ENCODE results near the gene DCST2. TPM values are rescaled to one million over a fixed set of nuclear protein-coding genes. Genes with fewer than 3 reads are reported as not detected.

The DCST2 gene
- total and polyA plus RNA-seq, 9 of the 15 experiments (the other 6 are each of a cell fraction or from before 2014, with no cell fraction given), result 0.09 to 0.49 (median 0.11) TPM; not detected in 3

DNA sequence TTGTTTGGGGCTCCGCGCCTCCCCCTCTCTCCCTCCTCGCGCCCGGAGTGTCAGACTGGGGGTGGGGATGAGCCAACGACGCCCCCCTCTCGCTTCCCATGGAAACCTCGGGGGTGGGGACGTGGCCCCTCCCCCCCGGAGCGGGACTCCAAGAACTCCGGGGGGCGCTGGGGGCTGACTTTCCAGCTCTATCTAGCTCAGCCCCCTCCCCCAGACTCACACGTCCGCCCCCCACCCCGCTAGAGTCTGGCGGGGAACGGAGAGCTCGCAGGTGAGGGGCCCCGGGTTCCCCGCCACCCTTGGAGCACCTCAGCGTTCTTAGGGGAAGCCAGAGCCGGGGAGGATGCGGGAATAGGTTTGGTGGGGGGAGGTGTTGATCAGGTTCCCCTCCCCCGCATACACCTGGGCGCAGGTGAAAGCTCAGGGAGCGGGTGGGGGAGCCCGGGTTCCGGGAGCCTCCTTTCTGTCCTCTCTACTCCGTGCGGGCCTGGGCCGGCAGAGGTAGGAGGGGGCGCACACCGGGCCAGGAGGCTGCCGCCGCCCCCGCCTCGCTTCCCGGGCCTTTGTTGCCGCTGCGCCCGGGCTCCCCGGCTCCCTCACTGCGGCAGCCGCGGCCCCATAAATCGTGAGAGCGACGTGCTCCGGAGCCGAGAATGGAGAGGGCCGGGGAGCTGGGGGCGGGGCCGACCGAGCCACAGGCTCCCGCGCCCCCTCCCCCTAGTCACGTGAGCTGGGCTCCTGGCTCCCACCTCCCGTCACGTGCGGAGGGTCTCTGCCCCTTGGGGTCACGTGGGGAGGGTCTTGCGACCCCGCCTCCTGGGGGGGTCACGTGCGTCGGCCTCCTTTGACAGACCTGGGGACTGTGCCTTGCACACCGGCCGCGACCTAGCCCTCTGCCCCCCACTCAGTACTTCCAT lies 47.0 kb upstream of the DCST2 start (continued):
- TF ChIP-seq, protein P1, sequence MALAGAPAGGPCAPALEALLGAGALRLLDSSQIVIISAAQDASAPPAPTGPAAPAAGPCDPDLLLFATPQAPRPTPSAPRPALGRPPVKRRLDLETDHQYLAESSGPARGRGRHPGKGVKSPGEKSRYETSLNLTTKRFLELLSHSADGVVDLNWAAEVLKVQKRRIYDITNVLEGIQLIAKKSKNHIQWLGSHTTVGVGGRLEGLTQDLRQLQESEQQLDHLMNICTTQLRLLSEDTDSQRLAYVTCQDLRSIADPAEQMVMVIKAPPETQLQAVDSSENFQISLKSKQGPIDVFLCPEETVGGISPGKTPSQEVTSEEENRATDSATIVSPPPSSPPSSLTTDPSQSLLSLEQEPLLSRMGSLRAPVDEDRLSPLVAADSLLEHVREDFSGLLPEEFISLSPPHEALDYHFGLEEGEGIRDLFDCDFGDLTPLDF (CRISPR knock-in tag; IDR thresholded peaks at IDR 0.05), result no peak
- no peak for TF ChIP-seq MBD2 (IDR thresholded peaks at IDR 0.05; ENCODE audit: borderline replicate concordance, low read depth)
- TF ChIP-seq MCM5 (IDR thresholded peaks at IDR 0.05; ENCODE audit: low read depth), result no peak
- no peak for TF ChIP-seq TRIM28 (IDR thresholded peaks at IDR 0.05)
- no peak for TF ChIP-seq SMARCA5 (IDR thresholded peaks at IDR 0.05)
- TF ChIP-seq ATF1 (CRISPR knock-in tag; IDR thresholded peaks at IDR 0.05), result no peak
- no peak for TF ChIP-seq ATF1 (tag; IDR thresholded peaks at IDR 0.05)
- no peak for TF ChIP-seq NFRKB (IDR thresholded peaks at IDR 0.05; ENCODE audit: low read depth)
- TF ChIP-seq, protein P2, sequence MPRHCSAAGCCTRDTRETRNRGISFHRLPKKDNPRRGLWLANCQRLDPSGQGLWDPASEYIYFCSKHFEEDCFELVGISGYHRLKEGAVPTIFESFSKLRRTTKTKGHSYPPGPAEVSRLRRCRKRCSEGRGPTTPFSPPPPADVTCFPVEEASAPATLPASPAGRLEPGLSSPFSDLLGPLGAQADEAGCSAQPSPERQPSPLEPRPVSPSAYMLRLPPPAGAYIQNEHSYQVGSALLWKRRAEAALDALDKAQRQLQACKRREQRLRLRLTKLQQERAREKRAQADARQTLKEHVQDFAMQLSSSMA (CRISPR knock-in tag; IDR thresholded peaks at IDR 0.05), result no peak
- no peak for TF ChIP-seq POLR2AphosphoS5 (IDR thresholded peaks at IDR 0.05; ENCODE audit: control insufficient read depth, insufficient read depth, low read depth, low read length)
- no peak for TF ChIP-seq CBFB (CRISPR knock-in tag; IDR thresholded peaks at IDR 0.05)
- TF ChIP-seq HCFC1 (IDR thresholded peaks at IDR 0.05; ENCODE audit: low read depth, low read length), result no peak
- TF ChIP-seq CHD2 (IDR thresholded peaks at IDR 0.05; ENCODE audit: low read depth, low read length), result no peak
- TF ChIP-seq ZSCAN29 (IDR thresholded peaks at IDR 0.05), result no peak
- no peak for TF ChIP-seq KLF10 (CRISPR knock-in tag; IDR thresholded peaks at IDR 0.05)
- TF ChIP-seq, protein P3, sequence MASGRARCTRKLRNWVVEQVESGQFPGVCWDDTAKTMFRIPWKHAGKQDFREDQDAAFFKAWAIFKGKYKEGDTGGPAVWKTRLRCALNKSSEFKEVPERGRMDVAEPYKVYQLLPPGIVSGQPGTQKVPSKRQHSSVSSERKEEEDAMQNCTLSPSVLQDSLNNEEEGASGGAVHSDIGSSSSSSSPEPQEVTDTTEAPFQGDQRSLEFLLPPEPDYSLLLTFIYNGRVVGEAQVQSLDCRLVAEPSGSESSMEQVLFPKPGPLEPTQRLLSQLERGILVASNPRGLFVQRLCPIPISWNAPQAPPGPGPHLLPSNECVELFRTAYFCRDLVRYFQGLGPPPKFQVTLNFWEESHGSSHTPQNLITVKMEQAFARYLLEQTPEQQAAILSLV (tag; IDR thresholded peaks at IDR 0.05), result no peak
- 0 out of 2 replicates have a peak, but pooled peaks have one; percentile 31 for TF ChIP-seq FOXP1 (CRISPR knock-in tag; IDR thresholded peaks at IDR 0.05)
- no peak for TF ChIP-seq MYC (IDR thresholded peaks at IDR 0.05; ENCODE audit: low read depth, low read length)
- no peak for TF ChIP-seq MYC (CRISPR knock-in tag; IDR thresholded peaks at IDR 0.05; ENCODE audit: borderline replicate concordance, low read depth)
- no peak for TF ChIP-seq ZNF197 (CRISPR knock-in tag; IDR thresholded peaks at IDR 0.05; ENCODE audit: low read depth)
- no peak for TF ChIP-seq SIX5 (IDR thresholded peaks at IDR 0.05; ENCODE audit: borderline replicate concordance in 1 of 2, insufficient read depth in 1 of 2, low read depth in 1 of 2, low read length in 2 of 2)
- TF ChIP-seq GABPA (tag; conservative IDR thresholded peaks at IDR 0.05; ENCODE audit: low read depth), result no peak
- TF ChIP-seq RB1 (IDR thresholded peaks at IDR 0.05; ENCODE audit: low read depth), result peak; percentile 75; the same call in 1 of the 2 replicates
- no peak for TF ChIP-seq PTRF (tag; IDR thresholded peaks at IDR 0.05)
- TF ChIP-seq, protein P4, sequence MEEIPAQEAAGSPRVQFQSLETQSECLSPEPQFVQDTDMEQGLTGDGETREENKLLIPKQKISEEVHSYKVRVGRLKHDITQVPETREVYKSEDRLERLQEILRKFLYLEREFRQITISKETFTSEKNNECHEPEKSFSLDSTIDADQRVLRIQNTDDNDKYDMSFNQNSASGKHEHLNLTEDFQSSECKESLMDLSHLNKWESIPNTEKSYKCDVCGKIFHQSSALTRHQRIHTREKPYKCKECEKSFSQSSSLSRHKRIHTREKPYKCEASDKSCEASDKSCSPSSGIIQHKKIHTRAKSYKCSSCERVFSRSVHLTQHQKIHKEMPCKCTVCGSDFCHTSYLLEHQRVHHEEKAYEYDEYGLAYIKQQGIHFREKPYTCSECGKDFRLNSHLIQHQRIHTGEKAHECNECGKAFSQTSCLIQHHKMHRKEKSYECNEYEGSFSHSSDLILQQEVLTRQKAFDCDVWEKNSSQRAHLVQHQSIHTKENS (CRISPR knock-in tag; IDR thresholded peaks at IDR 0.05), result no peak

Data from K562 (cell line).